Activated T-cell treated with anti-CD3 and anti-CD28 coated beads for 4 hours (primary cell): Measurements from ENCODE around the gene VPS35.
"Not testable (repeated sequence)": the region's sequence is repeated elsewhere in the genome, so short reads cannot be mapped to it uniquely, and the experiment has no call there.

Experiments
- DNase-seq: peaks from one replicate; pipeline ENCODE4 v3.0.0-alpha.2; 2020

VPS35 gene

GRCh38 chr16:46711106-46712058 lies 22.4 kb upstream of the VPS35 start:
- no peak for DNase-seq

GRCh38 chr16:46709469-46710005 lies 20.6 kb upstream of the VPS35 start:
- DNase-seq = no peak

GRCh38 chr16:46706642-46707041 lies 17.7 kb upstream of the VPS35 start:
- no peak for DNase-seq

GRCh38 chr16:46702030-46702429 lies 13.1 kb upstream of the VPS35 start:
- no peak for DNase-seq

GRCh38 chr16:46701615-46702014 lies 12.6 kb upstream of the VPS35 start:
- no peak for DNase-seq

GRCh38 chr16:46700048-46700447 lies 11.1 kb upstream of the VPS35 start:
- no peak for DNase-seq

- no peak for DNase-seq
These were observed 8.0 kb upstream of the VPS35 start for GRCh38 chr16:46696957-46697356.

GRCh38 chr16:46695937-46696336 lies 7.0 kb upstream of the VPS35 start:
- DNase-seq = no peak

- no peak for DNase-seq
These were observed 4.6 kb upstream of the VPS35 start for GRCh38 chr16:46693598-46693997.

GRCh38 chr16:46691726-46692125 lies 2.7 kb upstream of the VPS35 start:
- DNase-seq = no peak

GRCh38 chr16:46690281-46691178 lies 1.6 kb upstream of the VPS35 start:
- DNase-seq = no peak

GRCh38 chr16:46689365-46690280 lies 645 bp upstream of the VPS35 start, which contains the start of gene ORC6:
Gene ORC6, plus strand, starts transcription at chr16:46689659. Its CDS starts 47 bp downstream, at chr16:46689706.
- peak; percentile 95 for DNase-seq

- no peak for DNase-seq
These were observed 801 bp downstream of the VPS35 start for GRCh38 chr16:46688101-46688653.

- no peak for DNase-seq
These were observed 1.5 kb downstream of the VPS35 start for GRCh38 chr16:46687486-46687885.

- no peak for DNase-seq
These were observed 2.0 kb downstream of the VPS35 start for GRCh38 chr16:46686815-46687473.

- DNase-seq = not testable (repeated sequence)
These were observed 7.1 kb downstream of the VPS35 start for GRCh38 chr16:46681867-46682266.

GRCh38 chr16:46677943-46678342 lies 11.0 kb downstream of the VPS35 start:
- not testable (repeated sequence) for DNase-seq

- DNase-seq = no peak
These were observed 15.5 kb downstream of the VPS35 start for GRCh38 chr16:46673320-46674013.

- DNase-seq = no peak
These were observed 26.9 kb downstream of the VPS35 start for GRCh38 chr16:46662123-46662522.

GRCh38 chr16:46658925-46659324 lies 30.1 kb downstream of the VPS35 start:
- no peak for DNase-seq

GRCh38 chr16:46651305-46651704 lies 37.7 kb downstream of the VPS35 start:
- DNase-seq = no peak
